NCI-H2081 treated with DMSO at 0.1 percent for 48 hours (cell line): Measurements from ENCODE around the gene MIB2.
"Not testable (repeated sequence)": the region's sequence is repeated elsewhere in the genome, so short reads cannot be mapped to it uniquely, and the experiment has no call there.

Source experiments
- DNase-seq: peaks from one replicate; lab custom pipeline; 2025; lab: John Stamatoyannopoulos, UW

MIB2 gene

GRCh38 chr1:1658583-1659549 is 43.6 kb downstream of the MIB2 start, which contains the start of gene CDK11B:
Gene CDK11B, minus strand, starts transcription at chr1:1659004. Its CDS starts 1,519 bp downstream, at chr1:1657485.
- peak; percentile 69 for DNase-seq

- DNase-seq: not testable (repeated sequence)
Measured at GRCh38 chr1:1662392-1662791, 47.1 kb downstream of the MIB2 start.

GRCh38 chr1:1662830-1663560 is 47.7 kb downstream of the MIB2 start:
- not testable (repeated sequence) for DNase-seq

- DNase-seq: not testable (repeated sequence)
Measured at GRCh38 chr1:1664318-1664717, 49.0 kb downstream of the MIB2 start.

- DNase-seq: no peak
Measured at GRCh38 chr1:1664941-1665814, 49.9 kb downstream of the MIB2 start.

- DNase-seq: no peak
Measured at GRCh38 chr1:1665815-1666251, 50.5 kb downstream of the MIB2 start.

- no peak for DNase-seq
Measured at GRCh38 chr1:1666526-1666925, 51.2 kb downstream of the MIB2 start.

GRCh38 chr1:1669468-1670440 is 54.5 kb downstream of the MIB2 start:
- DNase-seq: no peak

GRCh38 chr1:1670866-1671265 is 55.6 kb downstream of the MIB2 start:
- DNase-seq: no peak

GRCh38 chr1:1671365-1672119 is 56.2 kb downstream of the MIB2 start:
- no peak for DNase-seq

GRCh38 chr1:1672181-1672965 is 57.1 kb downstream of the MIB2 start:
- no peak for DNase-seq

- DNase-seq: not testable (repeated sequence)
Measured at GRCh38 chr1:1674806-1675205, 59.5 kb downstream of the MIB2 start.

- not testable (repeated sequence) for DNase-seq
Measured at GRCh38 chr1:1675218-1675617, 59.9 kb downstream of the MIB2 start.

- DNase-seq: not testable (repeated sequence)
Measured at GRCh38 chr1:1676087-1676486, 60.8 kb downstream of the MIB2 start.

- DNase-seq: no peak
Measured at GRCh38 chr1:1677718-1678580, 62.6 kb downstream of the MIB2 start.

GRCh38 chr1:1678581-1679380 is 63.5 kb downstream of the MIB2 start:
- DNase-seq: no peak
